ENCODE results near the gene NPIPB6.

Gene NPIPB6

GRCh38 chr16:28311413-28311812 is 51.9 kb downstream of the NPIPB6 start:
- FAIRE-seq (no peak), DNase-seq (ENCODE audit: insufficient read length, low spot score) (no peak)
- no peak for TF ChIP-seq POLR2A (IDR thresholded peaks at IDR 0.05; ENCODE audit: low read depth, low read length)

GRCh38 chr16:28310796-28311195 is 52.5 kb downstream of the NPIPB6 start:
- FAIRE-seq (no peak), DNase-seq (ENCODE audit: insufficient read length, low spot score) (no peak)
- no peak for TF ChIP-seq POLR2A (IDR thresholded peaks at IDR 0.05; ENCODE audit: low read depth, low read length)

GRCh38 chr16:28309811-28310311 is 53.4 kb downstream of the NPIPB6 start:
- no peak for TF ChIP-seq POLR2A (IDR thresholded peaks at IDR 0.05; ENCODE audit: low read depth, low read length)
- DNase-seq (ENCODE audit: insufficient read length, low spot score), result no peak
- FAIRE-seq, result no peak

GRCh38 chr16:28308794-28309584 is 54.3 kb downstream of the NPIPB6 start:
- no peak for DNase-seq (ENCODE audit: insufficient read length, low spot score)
- no peak for TF ChIP-seq POLR2A (IDR thresholded peaks at IDR 0.05; ENCODE audit: low read depth, low read length)
- FAIRE-seq, result no peak

GRCh38 chr16:28307936-28308335 is 55.4 kb downstream of the NPIPB6 start:
- TF ChIP-seq POLR2A (IDR thresholded peaks at IDR 0.05; ENCODE audit: low read depth, low read length), result no peak
- no peak for FAIRE-seq
- no peak for DNase-seq (ENCODE audit: insufficient read length, low spot score)

- no peak for FAIRE-seq
- no peak for DNase-seq (ENCODE audit: insufficient read length, low spot score)
- no peak for TF ChIP-seq POLR2A (IDR thresholded peaks at IDR 0.05; ENCODE audit: low read depth, low read length)
These were observed 59.1 kb downstream of the NPIPB6 start for GRCh38 chr16:28304214-28304613.

GRCh38 chr16:28303132-28303531 is 60.2 kb downstream of the NPIPB6 start:
- FAIRE-seq (no peak), DNase-seq (ENCODE audit: insufficient read length, low spot score) (no peak)
- no peak for TF ChIP-seq POLR2A (IDR thresholded peaks at IDR 0.05; ENCODE audit: low read depth, low read length)

GRCh38 chr16:28301620-28302019 is 61.7 kb downstream of the NPIPB6 start:
- no peak for TF ChIP-seq POLR2A (IDR thresholded peaks at IDR 0.05; ENCODE audit: low read depth, low read length)
- DNase-seq (ENCODE audit: insufficient read length, low spot score) (no peak), FAIRE-seq (no peak)

- DNase-seq (ENCODE audit: insufficient read length, low spot score), result no peak
- no peak for TF ChIP-seq POLR2A (IDR thresholded peaks at IDR 0.05; ENCODE audit: low read depth, low read length)
- no peak for FAIRE-seq
These were observed 62.2 kb downstream of the NPIPB6 start for GRCh38 chr16:28301154-28301553.

GRCh38 chr16:28300327-28300726 is 63.0 kb downstream of the NPIPB6 start:
- DNase-seq (ENCODE audit: insufficient read length, low spot score) (no peak), FAIRE-seq (no peak)
- TF ChIP-seq POLR2A (IDR thresholded peaks at IDR 0.05; ENCODE audit: low read depth, low read length), result no peak

- FAIRE-seq, result no peak
- DNase-seq (ENCODE audit: insufficient read length, low spot score), result no peak
- no peak for TF ChIP-seq POLR2A (IDR thresholded peaks at IDR 0.05; ENCODE audit: low read depth, low read length)
These were observed 64.8 kb downstream of the NPIPB6 start for GRCh38 chr16:28298511-28298878.

- no peak for FAIRE-seq
- no peak for TF ChIP-seq POLR2A (IDR thresholded peaks at IDR 0.05; ENCODE audit: low read depth, low read length)
- no peak for DNase-seq (ENCODE audit: insufficient read length, low spot score)
These were observed 65.4 kb downstream of the NPIPB6 start for GRCh38 chr16:28297784-28298510.

GRCh38 chr16:28297308-28297707 is 66.0 kb downstream of the NPIPB6 start:
- FAIRE-seq (no peak), DNase-seq (ENCODE audit: insufficient read length, low spot score) (no peak)
- no peak for TF ChIP-seq POLR2A (IDR thresholded peaks at IDR 0.05; ENCODE audit: low read depth, low read length)

GRCh38 chr16:28295276-28295675 is 68.0 kb downstream of the NPIPB6 start:
- TF ChIP-seq POLR2A (IDR thresholded peaks at IDR 0.05; ENCODE audit: low read depth, low read length), result no peak
- DNase-seq (ENCODE audit: insufficient read length, low spot score) (no peak), FAIRE-seq (no peak)

GRCh38 chr16:28294201-28294600 is 69.1 kb downstream of the NPIPB6 start:
- DNase-seq (ENCODE audit: insufficient read length, low spot score) (no peak), FAIRE-seq (no peak)
- no peak for TF ChIP-seq POLR2A (IDR thresholded peaks at IDR 0.05; ENCODE audit: low read depth, low read length)

All from H54 (cell line).